ENCODE results near the gene G6PC3.

DNA sequence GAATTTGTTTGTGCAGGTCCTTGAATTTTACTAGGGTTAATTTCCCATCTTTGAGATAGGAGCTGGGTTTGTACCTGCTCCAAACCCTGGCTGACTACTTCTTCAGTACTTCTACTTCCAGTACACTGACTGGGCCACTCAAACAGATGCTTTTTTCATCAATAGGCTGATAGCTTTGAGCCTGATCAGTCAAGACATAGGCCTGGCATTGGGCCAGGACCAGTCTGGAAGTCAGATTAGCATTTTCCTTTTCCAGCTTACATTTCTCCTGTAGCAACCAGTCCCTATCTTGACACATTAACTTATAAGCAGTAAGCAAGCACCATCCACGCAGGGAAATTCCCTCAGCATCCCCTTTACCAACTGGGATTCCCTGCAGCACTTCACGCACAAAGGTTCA is 48.3 kb upstream of the G6PC3 start:
- TF ChIP-seq, protein P1, sequence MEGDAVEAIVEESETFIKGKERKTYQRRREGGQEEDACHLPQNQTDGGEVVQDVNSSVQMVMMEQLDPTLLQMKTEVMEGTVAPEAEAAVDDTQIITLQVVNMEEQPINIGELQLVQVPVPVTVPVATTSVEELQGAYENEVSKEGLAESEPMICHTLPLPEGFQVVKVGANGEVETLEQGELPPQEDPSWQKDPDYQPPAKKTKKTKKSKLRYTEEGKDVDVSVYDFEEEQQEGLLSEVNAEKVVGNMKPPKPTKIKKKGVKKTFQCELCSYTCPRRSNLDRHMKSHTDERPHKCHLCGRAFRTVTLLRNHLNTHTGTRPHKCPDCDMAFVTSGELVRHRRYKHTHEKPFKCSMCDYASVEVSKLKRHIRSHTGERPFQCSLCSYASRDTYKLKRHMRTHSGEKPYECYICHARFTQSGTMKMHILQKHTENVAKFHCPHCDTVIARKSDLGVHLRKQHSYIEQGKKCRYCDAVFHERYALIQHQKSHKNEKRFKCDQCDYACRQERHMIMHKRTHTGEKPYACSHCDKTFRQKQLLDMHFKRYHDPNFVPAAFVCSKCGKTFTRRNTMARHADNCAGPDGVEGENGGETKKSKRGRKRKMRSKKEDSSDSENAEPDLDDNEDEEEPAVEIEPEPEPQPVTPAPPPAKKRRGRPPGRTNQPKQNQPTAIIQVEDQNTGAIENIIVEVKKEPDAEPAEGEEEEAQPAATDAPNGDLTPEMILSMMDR (IDR thresholded peaks at IDR 0.05) = no peak
- no peak for TF ChIP-seq POLR2A (IDR thresholded peaks at IDR 0.05)
